ENCODE results near the gene MTCL1.

MTCL1 gene

GRCh38 chr18:8705238-8705960 is at the start of gene MTCL1:
Gene MTCL1, plus strand, starts transcription at chr18:8705556. Its CDS starts 105 bp downstream, at chr18:8705661.
- peak; percentile 34 for DNase-seq

- no peak for DNase-seq
Measured at GRCh38 chr18:8656232-8656631, 49.1 kb upstream of the MTCL1 start.

GRCh38 chr18:8657050-8657820 is 48.1 kb upstream of the MTCL1 start:
- no peak for DNase-seq

- no peak for DNase-seq
Measured at GRCh38 chr18:8657873-8658470, 47.4 kb upstream of the MTCL1 start.

- DNase-seq, result no peak
Measured at GRCh38 chr18:8658858-8659485, 46.4 kb upstream of the MTCL1 start.

- no peak for DNase-seq
Measured at GRCh38 chr18:8659609-8660242, 45.6 kb upstream of the MTCL1 start.

- DNase-seq, result no peak
Measured at GRCh38 chr18:8660316-8660715, 45.0 kb upstream of the MTCL1 start.

GRCh38 chr18:8661754-8662559 is 43.4 kb upstream of the MTCL1 start:
- DNase-seq, result no peak

GRCh38 chr18:8662560-8663255 is 42.6 kb upstream of the MTCL1 start:
- no peak for DNase-seq

- no peak for DNase-seq
Measured at GRCh38 chr18:8667846-8668245, 37.5 kb upstream of the MTCL1 start.

- no peak for DNase-seq
Measured at GRCh38 chr18:8668381-8668780, 37.0 kb upstream of the MTCL1 start.

- no peak for DNase-seq
Measured at GRCh38 chr18:8669571-8669970, 35.8 kb upstream of the MTCL1 start.

- no peak for DNase-seq
Measured at GRCh38 chr18:8673256-8674209, 31.8 kb upstream of the MTCL1 start.

- no peak for DNase-seq
Measured at GRCh38 chr18:8675057-8675456, 30.3 kb upstream of the MTCL1 start.

GRCh38 chr18:8681196-8681595 is 24.2 kb upstream of the MTCL1 start:
- DNase-seq, result no peak

GRCh38 chr18:8684577-8684976 is 20.8 kb upstream of the MTCL1 start:
- no peak for DNase-seq

GRCh38 chr18:8685141-8685913 is 20.0 kb upstream of the MTCL1 start:
- DNase-seq, result no peak

- no peak for DNase-seq
Measured at GRCh38 chr18:8685914-8686216, 19.5 kb upstream of the MTCL1 start.

GRCh38 chr18:8686611-8687010 is 18.7 kb upstream of the MTCL1 start:
- DNase-seq, result no peak
